Fibroblast of gingiva (primary cell): ENCODE measurements around the gene UCP2.

Source experiments
- DNase-seq: peaks from one replicate; pipeline ENCODE4 v3.0.0-alpha.2; 2011; ENCODE audit warnings: low read depth

Gene UCP2

DNA sequence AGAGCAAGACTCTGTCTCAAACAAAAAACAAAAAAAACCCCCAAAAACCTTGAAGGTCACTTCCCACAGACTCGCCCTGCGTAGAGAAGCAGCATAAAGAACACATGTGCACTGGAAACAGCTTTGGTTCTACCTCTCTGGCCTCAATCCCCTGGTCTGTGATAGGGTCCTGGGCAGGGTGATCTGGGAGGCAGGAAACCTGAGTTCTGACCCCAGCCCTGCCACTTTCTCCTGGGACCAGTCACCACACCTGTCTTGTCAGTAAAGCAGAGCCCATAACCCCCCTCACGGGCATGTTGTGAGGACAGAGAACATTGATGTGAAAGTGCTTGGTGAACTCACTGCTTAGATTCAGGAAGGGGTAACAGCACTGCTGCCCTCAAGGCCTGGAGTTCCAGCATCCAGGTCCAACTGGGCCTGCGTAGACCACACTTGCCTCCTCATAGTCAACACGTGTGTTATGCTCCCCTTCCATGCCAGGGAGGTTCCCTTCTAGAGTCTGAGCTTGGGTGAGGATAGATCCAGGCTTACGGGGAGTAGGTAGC lies 11.4 kb downstream of the UCP2 start:
- no peak for DNase-seq

GRCh38 chr11:73969991-73970800 lies 12.4 kb downstream of the UCP2 start:
- no peak for DNase-seq

- no peak for DNase-seq
These were observed 13.6 kb downstream of the UCP2 start for GRCh38 chr11:73969091-73969490.

DNA sequence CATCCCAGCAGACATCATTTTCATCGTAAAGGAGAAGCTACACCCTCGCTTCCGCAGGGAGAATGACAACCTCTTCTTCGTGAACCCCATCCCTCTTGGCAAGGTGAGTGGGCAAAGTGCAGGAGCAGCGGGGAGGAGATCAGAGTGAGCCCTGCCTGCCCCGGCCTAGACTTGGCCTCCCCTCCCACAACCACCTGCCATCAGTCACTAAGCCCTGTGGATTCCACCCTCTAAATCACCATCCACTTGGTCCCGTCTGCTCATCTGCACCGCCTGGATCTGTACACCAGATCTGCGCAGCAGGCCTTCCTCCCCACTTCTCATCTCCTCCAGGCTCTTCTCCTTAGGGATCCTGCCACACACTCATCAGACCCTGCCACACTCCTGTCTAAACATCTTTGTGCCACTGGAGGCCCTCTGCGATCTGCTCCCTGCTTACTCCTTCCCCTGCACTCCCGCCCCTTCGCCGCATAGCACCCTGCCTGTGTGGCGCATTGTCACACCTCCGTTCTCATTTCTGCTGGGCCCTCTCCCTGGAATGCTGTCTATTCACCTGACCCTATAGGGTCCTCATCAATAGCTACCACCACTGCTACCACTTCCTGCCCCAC lies 14.2 kb downstream of the UCP2 start:
- no peak for DNase-seq

DNA sequence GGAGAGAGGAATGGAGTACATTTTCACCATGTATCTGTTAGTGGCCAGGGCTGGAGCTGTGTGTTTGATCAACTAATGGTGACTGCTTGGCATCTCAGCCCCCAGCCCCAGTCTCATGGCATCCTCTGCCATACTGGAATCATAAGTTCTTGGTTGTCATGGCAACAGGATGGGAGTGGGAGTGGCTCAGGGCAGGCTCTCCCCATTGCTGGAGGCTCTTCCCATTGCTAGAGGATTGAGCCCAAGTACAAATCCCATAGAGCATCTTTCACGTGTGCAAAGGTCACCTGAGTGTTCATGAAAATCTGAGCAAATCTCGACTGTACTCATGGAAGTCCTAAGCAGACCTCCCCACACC lies 16.9 kb downstream of the UCP2 start:
- no peak for DNase-seq

- no peak for DNase-seq
These were observed 17.4 kb downstream of the UCP2 start for GRCh38 chr11:73965076-73965763.

GRCh38 chr11:73963861-73964260 lies 18.8 kb downstream of the UCP2 start:
- DNase-seq: no peak

GRCh38 chr11:73962101-73962705 lies 20.4 kb downstream of the UCP2 start:
- DNase-seq: no peak

DNA sequence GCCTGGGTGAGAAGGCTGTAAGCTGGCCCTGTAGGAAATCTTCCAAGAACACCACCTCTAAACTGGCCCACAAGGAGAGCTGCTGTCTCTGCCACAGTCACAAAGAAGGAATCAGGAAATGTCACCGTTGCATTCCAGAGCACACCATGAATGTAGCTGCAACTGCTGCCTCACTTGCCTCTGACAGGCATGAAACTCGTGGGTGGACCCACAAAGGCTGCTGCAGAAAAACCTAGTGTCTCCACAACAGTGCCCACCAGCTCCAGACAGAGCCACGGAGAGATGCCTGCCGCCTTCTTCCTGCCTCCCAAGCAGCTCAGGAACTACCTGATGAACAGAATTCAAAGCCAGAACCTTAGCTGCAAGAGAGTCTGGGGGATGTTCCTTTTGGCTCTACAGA lies 21.3 kb downstream of the UCP2 start:
- no peak for DNase-seq

- DNase-seq: no peak
These were observed 24.0 kb downstream of the UCP2 start for GRCh38 chr11:73958521-73959141.

DNA sequence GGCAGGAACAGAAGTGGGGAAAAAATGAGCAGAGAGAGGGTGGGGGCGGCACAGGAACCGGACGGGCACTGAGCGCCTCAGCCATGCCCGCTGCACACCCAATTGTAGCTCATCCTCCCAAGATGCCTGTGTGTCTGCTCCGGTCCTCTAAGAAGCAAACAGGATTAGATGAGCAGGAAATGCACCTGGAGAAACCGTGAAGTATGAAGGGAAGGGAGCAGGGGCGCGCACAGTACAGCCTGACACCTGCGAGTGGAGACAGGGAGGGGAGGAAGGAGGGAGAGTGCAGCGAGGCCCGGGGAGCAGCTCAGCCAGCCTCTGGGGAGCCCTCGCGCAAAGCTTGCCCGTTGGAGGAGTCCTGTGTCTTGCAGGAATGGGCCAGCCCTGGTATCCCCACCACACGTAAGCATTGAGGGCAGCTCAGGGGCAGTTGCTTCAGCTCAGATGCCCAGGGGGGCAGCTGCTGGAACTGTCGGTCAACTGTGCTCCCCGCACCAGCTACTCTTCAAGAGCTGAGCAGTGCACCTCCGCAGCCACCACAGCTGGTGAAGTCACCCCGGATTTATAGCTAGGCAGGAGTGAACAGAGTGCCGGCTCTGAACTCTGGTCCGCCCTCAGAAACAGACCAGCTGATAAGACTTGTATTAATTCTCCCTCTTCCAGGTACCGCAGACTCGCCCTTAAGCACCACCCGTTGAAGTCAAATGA lies 24.8 kb downstream of the UCP2 start:
- DNase-seq: no peak

DNA sequence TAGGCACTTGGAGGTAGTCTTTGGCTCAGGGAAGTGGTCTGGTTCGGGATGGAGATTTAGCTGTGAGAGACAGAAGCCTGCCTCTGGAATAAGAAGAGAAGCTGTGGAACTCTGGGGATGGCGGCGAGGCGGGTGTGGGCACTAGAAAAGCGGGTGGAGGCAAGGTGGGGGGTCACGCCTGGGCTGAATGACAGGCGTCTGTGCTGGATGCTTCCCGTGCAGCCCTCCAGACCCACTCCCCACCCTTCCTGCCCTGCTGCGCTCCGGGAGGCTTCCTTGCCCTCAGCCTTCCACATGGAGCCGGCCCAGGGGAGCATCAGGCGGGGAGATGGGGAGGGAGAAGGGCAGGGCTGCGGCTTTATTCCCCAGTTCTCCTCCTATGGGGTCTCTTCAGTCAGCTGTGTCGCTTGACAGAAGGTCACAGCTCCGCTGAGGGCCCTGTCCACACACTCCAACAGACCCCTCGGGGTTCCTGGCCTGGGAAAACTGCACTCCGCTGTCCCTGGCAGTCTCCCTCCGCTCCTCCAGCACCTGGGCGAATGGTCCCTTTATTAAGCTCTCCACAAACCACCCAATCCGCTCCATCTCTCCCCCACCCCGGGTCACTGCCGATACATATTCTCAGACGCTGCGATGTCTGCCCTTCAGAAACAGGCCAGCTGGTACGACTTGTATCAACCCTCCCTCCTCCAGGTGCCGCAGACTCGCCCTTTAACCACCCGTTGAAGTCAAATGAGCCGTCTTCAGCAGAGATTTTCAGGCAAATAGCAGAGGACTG lies 25.6 kb downstream of the UCP2 start:
- no peak for DNase-seq

DNA sequence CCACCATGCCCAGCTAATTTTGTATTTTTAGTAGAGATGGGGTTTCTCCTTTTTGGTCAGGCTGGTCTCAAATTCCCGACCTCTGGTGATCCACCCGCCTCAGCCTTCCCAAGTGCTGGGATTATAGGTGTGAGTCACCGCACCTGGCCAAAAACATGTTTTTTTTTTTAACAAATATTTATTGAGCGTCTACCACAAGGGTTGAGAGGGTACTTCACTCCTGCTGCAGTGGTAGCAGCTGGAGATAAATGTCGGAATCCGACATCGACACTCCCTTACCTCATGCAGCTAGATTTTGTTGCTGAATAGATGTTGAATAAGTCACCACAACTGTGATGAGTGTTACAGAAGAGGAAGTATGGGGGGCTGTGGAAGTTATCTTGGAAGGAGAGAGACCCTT lies 30.8 kb downstream of the UCP2 start:
- DNase-seq: no peak

DNA sequence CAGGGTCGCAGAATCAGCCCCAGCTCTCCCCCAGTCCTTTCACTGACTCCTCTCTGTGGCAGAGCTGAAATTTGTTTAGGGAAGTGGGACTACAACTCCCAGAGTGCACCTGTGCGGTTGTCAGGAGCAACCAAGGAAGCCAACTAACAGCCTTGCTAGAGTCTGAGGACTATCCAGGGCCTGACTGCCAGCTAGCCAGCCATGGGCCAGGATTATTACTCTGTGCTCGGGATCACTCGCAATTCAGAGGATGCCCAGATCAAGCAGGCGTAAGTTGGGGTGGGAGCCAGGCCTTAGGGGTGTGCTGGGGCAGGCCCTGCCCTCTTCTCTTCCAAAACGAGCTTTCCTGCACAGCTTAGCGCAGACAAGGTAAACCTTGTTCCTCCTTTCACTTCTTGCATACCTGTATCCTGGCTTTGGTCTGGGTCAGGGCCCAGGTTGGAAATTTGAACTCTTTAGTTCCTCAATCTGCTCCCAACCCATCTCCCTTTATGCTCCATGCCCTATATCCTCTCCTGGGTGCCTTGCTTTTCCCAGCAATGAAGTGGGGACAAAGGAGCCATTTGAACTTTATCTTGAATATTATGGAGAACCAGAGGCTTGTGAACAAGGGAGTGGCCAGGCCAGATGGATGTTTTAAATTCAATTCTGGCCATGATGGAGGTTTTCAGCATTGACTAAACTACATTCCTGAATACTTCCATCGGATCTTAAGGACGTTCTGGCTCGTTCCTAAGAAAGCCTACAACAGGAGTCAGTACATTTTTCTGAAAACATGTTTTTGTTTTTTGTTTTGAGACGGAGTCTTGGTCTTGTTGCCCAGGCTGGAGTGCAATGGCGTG lies 31.6 kb downstream of the UCP2 start, which contains the start of gene DNAJB13:
Gene DNAJB13 (plus strand): TSS at position 158 of the 842 bp plus-strand sequence. CDS start 44 bp downstream, at position 202.
- DNase-seq: no peak

DNA sequence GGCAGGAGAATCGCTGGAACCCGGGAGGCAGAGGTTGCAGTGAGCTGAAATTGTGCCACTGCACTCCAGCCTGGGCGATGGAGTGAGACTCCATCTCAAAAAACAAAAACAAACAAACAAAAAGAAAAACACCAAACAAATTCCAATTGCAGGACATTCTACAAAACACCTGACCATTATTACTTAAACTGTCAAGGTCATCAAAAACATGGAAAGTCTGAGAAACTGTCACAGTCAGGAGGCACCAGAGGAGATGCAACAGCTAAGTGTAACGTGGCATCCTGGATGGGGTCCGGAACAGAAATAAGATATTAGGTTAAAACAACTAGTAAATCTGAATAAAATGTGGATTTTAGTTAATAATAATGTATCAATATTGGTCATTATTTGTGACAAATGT lies 32.7 kb downstream of the UCP2 start:
- DNase-seq: no peak

GRCh38 chr11:73949246-73949645 lies 33.4 kb downstream of the UCP2 start:
- no peak for DNase-seq

GRCh38 chr11:73946798-73947458 lies 35.7 kb downstream of the UCP2 start:
- no peak for DNase-seq

GRCh38 chr11:73945396-73945795 lies 37.2 kb downstream of the UCP2 start:
- DNase-seq: no peak

- DNase-seq: no peak
These were observed 37.7 kb downstream of the UCP2 start for GRCh38 chr11:73944901-73945300.
